C4-2B (cell line): ENCODE data around the gene DPF3.

ENCODE experiments used
- CTCF ChIP-seq: fragments of 450-650 bp; conservative IDR thresholded peaks from 2 replicates; pipeline ENCODE4 v1.5.1; 2017; ENCODE audit warnings: mild to moderate bottlenecking
- ZFX ChIP-seq: fragments of 450-650 bp; IDR thresholded peaks from 2 replicates; pipeline ENCODE4 v1.6.1; 2017

GRCh38 chr14:72611506-72611905, 282.4 kb downstream of the DPF3 start:
- TF ChIP-seq CTCF (no peak), ZFX (0 out of 2 replicates have a peak, but pooled peaks have one; percentile 17)
